GM18526 (cell line): Measurements from ENCODE around the gene SELENOF.

Experiments
- POLR2A ChIP-seq: IDR thresholded peaks from 3 replicates; pipeline ENCODE4 v1.6.1; 2011; ENCODE audit not compliant: insufficient read length; ENCODE audit errors: extremely low read depth

The SELENOF gene

GRCh38 chr1:86933051-86933450, 19.1 kb upstream of the SELENOF start:
- no peak for TF ChIP-seq POLR2A

- no peak for TF ChIP-seq POLR2A
These were observed 14.9 kb upstream of the SELENOF start for GRCh38 chr1:86928819-86929218.

- no peak for TF ChIP-seq POLR2A
These were observed 13.0 kb upstream of the SELENOF start for GRCh38 chr1:86926883-86927282.

GRCh38 chr1:86925742-86926141, 11.8 kb upstream of the SELENOF start:
- TF ChIP-seq POLR2A, result no peak

GRCh38 chr1:86924324-86924960, 10.5 kb upstream of the SELENOF start:
- TF ChIP-seq POLR2A, result no peak

- no peak for TF ChIP-seq POLR2A
These were observed 8.5 kb upstream of the SELENOF start for GRCh38 chr1:86922445-86922844.

- no peak for TF ChIP-seq POLR2A
These were observed 2.8 kb upstream of the SELENOF start for GRCh38 chr1:86916752-86917151.

- TF ChIP-seq POLR2A, result no peak
These were observed 1.9 kb upstream of the SELENOF start for GRCh38 chr1:86915737-86916235.

- no peak for TF ChIP-seq POLR2A
These were observed 1.2 kb upstream of the SELENOF start for GRCh38 chr1:86914998-86915736.

- peak; percentile 67 for TF ChIP-seq POLR2A
These were observed 673 bp upstream of the SELENOF start, which contains the start of gene HS2ST1 for GRCh38 chr1:86914601-86914997. TSS of gene HS2ST1 (plus strand) at chr1:86914635.

GRCh38 chr1:86913399-86913895, 479 bp downstream of the SELENOF start:
- no peak for TF ChIP-seq POLR2A

- no peak for TF ChIP-seq POLR2A
These were observed 1.5 kb downstream of the SELENOF start for GRCh38 chr1:86912281-86912900.

- no peak for TF ChIP-seq POLR2A
These were observed 7.5 kb downstream of the SELENOF start for GRCh38 chr1:86906419-86906818.

GRCh38 chr1:86905875-86906274, 8.1 kb downstream of the SELENOF start:
- TF ChIP-seq POLR2A, result no peak

GRCh38 chr1:86888327-86888726, 25.6 kb downstream of the SELENOF start:
- no peak for TF ChIP-seq POLR2A
